Lung (tissue), 12 donors: ENCODE measurements around the gene FRS2. TPM values are rescaled to one million over a fixed set of nuclear protein-coding genes. Genes with fewer than 3 reads are reported as not detected.

Source experiments
- ATAC-seq: fragments of 200-7000 bp; cut with Tn5 transposase; one replicate; pipeline ENCODE4 v1.9.1; 2020; ENCODE audit warnings: moderate number of reproducible peaks; ENCODE audit not compliant: insufficient read depth, low FRiP score
- DNase-seq, 3 donors: peaks; one replicate each; pipeline ENCODE4 v3.0.0-alpha.2; 2013 to 2017
- H3K27ac ChIP-seq, 2 donors: one replicate each; pipeline ENCODE4 v1.5.1; 2013; ENCODE audit warnings: mild to moderate bottlenecking in 2 of 2, moderate library complexity in 2 of 2, control low read depth in 1 of 2, inconsistent platforms in 1 of 2, low read depth in 1 of 2, low read length in 1 of 2
- H3K27me3 ChIP-seq, 3 donors: one replicate each; pipeline ENCODE4 v1.5.1; 2013; ENCODE audit warnings: low read length in 2 of 3; ENCODE audit not compliant: control insufficient read depth in 3 of 3, insufficient read depth in 3 of 3
- H3K36me3 ChIP-seq, 4 donors: one replicate each; pipeline ENCODE4 v1.5.1; 2013; ENCODE audit warnings: low read length in 4 of 4, mild to moderate bottlenecking in 1 of 4, moderate library complexity in 1 of 4; ENCODE audit not compliant: control insufficient read depth in 4 of 4, insufficient read depth in 4 of 4
- H3K4me1 ChIP-seq, 5 donors: one replicate each; pipeline ENCODE4 v1.5.1; 2013; ENCODE audit warnings: low read length in 5 of 5, mild to moderate bottlenecking in 2 of 5, moderate library complexity in 1 of 5; ENCODE audit not compliant: control insufficient read depth in 5 of 5, insufficient read depth in 5 of 5
- H3K4me3 ChIP-seq: one replicate; pipeline ENCODE4 v1.5.1; 2013; ENCODE audit warnings: mild to moderate bottlenecking, control low read depth, moderate library complexity
- H3K9ac ChIP-seq, 2 donors: one replicate each; pipeline ENCODE4 v1.5.1; 2013; ENCODE audit warnings: low read length in 2 of 2, control low read depth in 1 of 2; ENCODE audit not compliant: insufficient read depth in 1 of 2
- H3K9me3 ChIP-seq, 4 donors: one replicate each; pipeline ENCODE4 v1.5.1; 2013; ENCODE audit warnings: low read length in 3 of 4, mild to moderate bottlenecking in 1 of 4, moderate library complexity in 1 of 4; ENCODE audit not compliant: control insufficient read depth in 4 of 4, insufficient read depth in 3 of 4
- CTCF ChIP-seq: IDR thresholded peaks from 2 replicates; pipeline ENCODE4 v1.5.1; 2012; ENCODE audit warnings: mild to moderate bottlenecking; ENCODE audit errors: control extremely low read depth, extremely low read depth
- WGBS, 2 donors: extraction: QIAGEN DNeasy Blood & Tissue Kit; methylation state at CpG; one replicate each; pipeline ENCODE4 v1.1.7; 2013; 5-methylcytosine and 5-hydroxymethylcytosine counted together
- polyA plus RNA-seq, 2 donors: library from polyadenylated mRNA; stranded (reverse); fragments of 200-250 nt; gene quantifications; one replicate each; pipeline ENCODE4 v1.2.1, GENCODE V29; 2013
- total RNA-seq, 2 donors: library from RNA; depleted of rRNA in 1 of 2; stranded (reverse); fragments of >200 nt in 1 of 2; gene quantifications; one replicate each; pipeline ENCODE4 v1.2.1, GENCODE V29; 2014 to 2021
- donor health status: control.
- donor health status: control.
- donor health status: Bipolar disorder and iron deficiency.
- donor health status: healthy.
- donor health status: DM: yes; HTN: yes; CAD: no.

The FRS2 gene
- total and polyA plus RNA-seq, 4 donors, result 4.7 to 66.7 (median 20.1) TPM

- Histone ChIP-seq H3K36me3 (no peaks in the 10 kb centered on the region), H3K9ac (no peak overlapping the region), H3K4me3 (no peak overlapping the region), H3K9me3 (no peaks in the 10 kb centered on the region), H3K4me1 (peaks cover 4 to 69% (median 32%) of the 10 kb centered on the region in 5 donors), H3K27ac (no peak overlapping the region), H3K27me3 (no peaks in the 10 kb centered on the region)
- TF ChIP-seq CTCF, result no peak
- ATAC-seq (no peak), DNase-seq (no peak)
- WGBS, 2 donors, result 98% methylated on average over 1 of the region's 1 CpG
Measured at GRCh38 chr12:69513297-69513696, 43.1 kb downstream of the FRS2 start.

DNA sequence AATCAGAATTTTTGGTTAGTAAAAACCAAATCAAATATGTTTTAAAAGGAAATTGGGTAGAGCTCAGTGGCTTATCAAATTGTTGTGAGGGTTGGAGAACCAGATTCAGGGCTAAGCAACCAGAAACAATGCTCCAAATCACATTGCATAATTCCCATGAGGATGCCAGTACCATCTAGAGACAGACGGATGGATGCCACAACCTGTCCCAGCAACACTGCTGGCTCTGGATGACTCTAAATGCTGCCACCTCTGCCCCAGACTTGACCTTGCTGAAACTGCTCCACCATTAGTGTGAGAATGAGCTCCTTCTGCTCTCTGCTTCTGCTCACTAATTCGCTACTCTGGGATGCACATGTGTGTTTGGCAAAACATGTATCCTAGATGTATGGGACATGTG, 43.9 kb downstream of the FRS2 start:
- no peak for TF ChIP-seq CTCF
- DNase-seq, result no peak
- no peaks in the 10 kb centered on the region for H3K9me3 ChIP-seq
- peaks cover 6 to 64% (median 29%) of the 10 kb centered on the region in 5 donors for H3K4me1 ChIP-seq
- no peak for ATAC-seq
- H3K27me3 ChIP-seq, result no peaks in the 10 kb centered on the region
- no peak overlapping the region for H3K9ac ChIP-seq
- no peak overlapping the region for H3K27ac ChIP-seq
- no peaks in the 10 kb centered on the region for H3K36me3 ChIP-seq
- H3K4me3 ChIP-seq, result no peak overlapping the region
- WGBS, 2 donors, result 88 to 100% methylated on average over 2 of the region's 2 CpGs

DNA sequence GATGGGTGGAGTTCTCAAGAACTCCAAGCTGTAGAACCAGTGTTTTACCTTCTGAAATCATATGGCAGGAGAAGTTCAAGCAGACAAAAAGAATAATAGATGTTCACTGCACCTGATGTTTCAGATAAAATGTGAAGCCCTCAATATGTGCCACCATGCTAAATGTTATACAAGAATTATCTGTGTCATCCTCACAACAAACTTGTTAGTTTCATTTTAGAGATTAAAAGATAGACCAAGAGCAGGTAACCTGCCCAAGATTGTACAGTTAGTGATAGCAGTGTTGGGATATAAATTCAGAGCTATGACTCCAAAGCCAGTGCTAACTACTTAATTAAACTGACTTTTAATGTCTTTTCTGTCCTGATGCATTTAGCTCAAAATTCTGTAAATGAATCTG, 44.7 kb downstream of the FRS2 start:
- DNase-seq (no peak), ATAC-seq (no peak)
- H3K27ac ChIP-seq, result no peak overlapping the region
- H3K36me3 ChIP-seq, result no peaks in the 10 kb centered on the region
- no peaks in the 10 kb centered on the region for H3K27me3 ChIP-seq
- H3K4me3 ChIP-seq, result no peak overlapping the region
- TF ChIP-seq CTCF, result no peak
- H3K9me3 ChIP-seq, result no peaks in the 10 kb centered on the region
- peaks cover 6 to 57% (median 22%) of the 10 kb centered on the region in 5 donors for H3K4me1 ChIP-seq
- H3K9ac ChIP-seq, result no peak overlapping the region

DNA sequence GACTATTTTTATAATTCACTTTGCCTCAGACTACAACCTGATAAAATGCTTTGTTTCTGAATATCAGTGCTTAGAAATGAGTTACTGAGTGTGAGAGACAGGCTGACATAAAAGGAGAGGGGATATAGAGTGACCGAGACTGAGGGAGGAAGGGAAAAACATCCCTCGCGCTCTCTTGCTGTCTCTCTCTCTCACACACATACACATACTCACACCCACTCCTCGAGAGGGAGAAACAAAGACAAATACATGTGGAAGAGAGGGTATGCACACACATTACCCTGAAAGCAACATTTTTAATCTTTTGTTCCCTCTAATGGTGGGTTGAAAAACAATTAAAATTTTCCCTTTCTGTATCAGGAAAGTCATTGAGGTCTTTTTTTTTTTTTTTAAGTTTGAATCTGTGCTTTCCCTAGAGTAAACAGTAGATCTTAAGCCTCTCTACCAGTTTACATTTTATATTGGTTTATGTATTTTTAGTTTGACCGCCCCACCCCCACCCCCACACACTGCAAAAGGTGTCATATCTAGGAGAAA, 45.3 kb downstream of the FRS2 start:
- TF ChIP-seq CTCF, result no peak
- H3K27ac ChIP-seq, result no peak overlapping the region
- ATAC-seq, result no peak

More for the DNA sequence above, 45.3 kb downstream of the FRS2 start:
- 38 to 57% methylated on average over 5 of the region's 5 CpGs for WGBS, 2 donors
- peak; percentile 38 to 76 (median 75) for DNase-seq
- no peaks in the 10 kb centered on the region for H3K27me3 ChIP-seq
- no peaks in the 10 kb centered on the region for H3K36me3 ChIP-seq
- H3K4me3 ChIP-seq, result no peak overlapping the region
- peaks cover 6 to 51% (median 18%) of the 10 kb centered on the region in 5 donors for H3K4me1 ChIP-seq
- H3K9ac ChIP-seq, result no peak overlapping the region
- no peaks in the 10 kb centered on the region for H3K9me3 ChIP-seq
